EH (cell line): ENCODE results near the gene KCNK6.

Source experiments
- DNase-seq: peaks from one replicate; pipeline ENCODE4 v3.0.0-alpha.2; 2015; ENCODE audit warnings: low read depth

KCNK6 gene

GRCh38 chr19:38298821-38299680 lies 20.6 kb upstream of the KCNK6 start:
- DNase-seq = peak; percentile 47

GRCh38 chr19:38303517-38304351 lies 15.9 kb upstream of the KCNK6 start, which contains the start of gene C19orf33:
Gene C19orf33 (plus strand): TSS chr19:38304251. CDS start chr19:38304262, 11 bp downstream.
- DNase-seq = no peak

- no peak for DNase-seq
Measured at GRCh38 chr19:38304352-38304865, 15.2 kb upstream of the KCNK6 start.

GRCh38 chr19:38304866-38305429 lies 14.7 kb upstream of the KCNK6 start:
- DNase-seq = no peak

GRCh38 chr19:38306236-38306635 lies 13.4 kb upstream of the KCNK6 start:
- DNase-seq = no peak

- no peak for DNase-seq
Measured at GRCh38 chr19:38307076-38307475, 12.6 kb upstream of the KCNK6 start.

- DNase-seq = no peak
Measured at GRCh38 chr19:38307597-38307996, 12.0 kb upstream of the KCNK6 start.

GRCh38 chr19:38308006-38308766 lies 11.5 kb upstream of the KCNK6 start:
- no peak for DNase-seq

GRCh38 chr19:38308926-38309614 lies 10.6 kb upstream of the KCNK6 start:
- no peak for DNase-seq

GRCh38 chr19:38309615-38310278 lies 9.9 kb upstream of the KCNK6 start:
- no peak for DNase-seq

GRCh38 chr19:38310279-38310670 lies 9.4 kb upstream of the KCNK6 start:
- DNase-seq = no peak

- DNase-seq = no peak
Measured at GRCh38 chr19:38310986-38311385, 8.7 kb upstream of the KCNK6 start.

- DNase-seq = peak; percentile 98
Measured at GRCh38 chr19:38315657-38316476, 3.8 kb upstream of the KCNK6 start, which contains the start of gene YIF1B. Gene YIF1B (minus strand): TSS chr19:38315947. CDS start chr19:38315917, 30 bp downstream.

GRCh38 chr19:38316477-38317067 lies 3.1 kb upstream of the KCNK6 start:
- no peak for DNase-seq

GRCh38 chr19:38317104-38317612 lies 2.5 kb upstream of the KCNK6 start:
- no peak for DNase-seq

GRCh38 chr19:38318660-38319059 lies 985 bp upstream of the KCNK6 start:
- no peak for DNase-seq

- DNase-seq = no peak
Measured at GRCh38 chr19:38320969-38321339, 1.3 kb downstream of the KCNK6 start.

- peak; percentile 69 for DNase-seq
Measured at GRCh38 chr19:38321646-38322196, 2.1 kb downstream of the KCNK6 start.

GRCh38 chr19:38323291-38323690 lies 3.6 kb downstream of the KCNK6 start:
- DNase-seq = no peak
